Kidney (tissue), 14 donors: ENCODE data around the gene FKBP2. TPM values are rescaled to one million over a fixed set of nuclear protein-coding genes. Genes with fewer than 3 reads are reported as not detected.

ENCODE experiments used
- DNase-seq, 5 donors: peaks; one replicate each; pipeline ENCODE4 v3.0.0-alpha.2; 2013 to 2020
- FAIRE-seq: peaks from 2 replicates; lab custom pipeline; 2012; peaks lifted over from hg19 to GRCh38; lab: Jason Lieb, UNC
- H3K27ac ChIP-seq, 2 donors: one replicate each; pipeline ENCODE4 v1.7.0; 2013; ENCODE audit warnings: low read depth in 2 of 2, low read length in 2 of 2, inconsistent platforms in 1 of 2
- H3K27me3 ChIP-seq: one replicate; pipeline ENCODE4 v1.7.1; 2013; ENCODE audit warnings: low read length, inconsistent platforms; ENCODE audit not compliant: control insufficient read depth, insufficient read depth
- H3K36me3 ChIP-seq, 3 donors: one replicate each; pipeline versions ENCODE4 v1.7.0 to v1.7.1; 2013; ENCODE audit warnings: low read length in 3 of 3, control low read depth in 1 of 3, inconsistent platforms in 1 of 3; ENCODE audit not compliant: insufficient read depth in 3 of 3, control insufficient read depth in 2 of 3
- H3K4me1 ChIP-seq, 3 donors: one replicate each; pipeline versions ENCODE4 v1.7.0 to v1.7.1; 2013; ENCODE audit warnings: low read length in 3 of 3, inconsistent platforms in 1 of 3, low read depth in 1 of 3; ENCODE audit not compliant: control insufficient read depth in 2 of 3, insufficient read depth in 2 of 3
- H3K4me3 ChIP-seq, 3 donors: one replicate each; pipeline versions ENCODE4 v1.7.0 to v1.8.1; 2013; ENCODE audit warnings: low read length in 3 of 3, control low read depth in 1 of 3, inconsistent platforms in 1 of 3
- H3K9ac ChIP-seq, 3 donors: one replicate each; pipeline versions ENCODE4 v1.7.0 to v1.7.1; 2013; ENCODE audit warnings: low read length in 3 of 3, control low read depth in 1 of 3, inconsistent platforms in 1 of 3
- H3K9me3 ChIP-seq, 3 donors: one replicate each; pipeline versions ENCODE4 v1.7.0 to v1.7.1; 2013; ENCODE audit warnings: low read length in 3 of 3, control low read depth in 1 of 3, inconsistent platforms in 1 of 3; ENCODE audit not compliant: control insufficient read depth in 2 of 3, insufficient read depth in 1 of 3
- intact Hi-C: fragments of 100-400 bp; cut with DNase I; formaldehyde crosslinking; loops from one replicate; pipeline ENCODE4 v1.11.1; 2022
- polyA plus RNA-seq: library from polyadenylated mRNA; stranded (reverse); fragments of 350-450 nt; fragmentation: Illumina TruSeq; extraction: RNeasy Lipid Tissue Mini Kit (QIAGEN cat#74804); gene quantifications from one replicate; pipeline ENCODE4 v1.2.3, GENCODE V29; 2014; ENCODE audit warnings: low read depth, low replicate concordance; ENCODE audit not compliant: insufficient read depth
- total RNA-seq: library from RNA; stranded (reverse); fragmentation: NEBNext Ultra II Directional; extraction: Animal tissue kit (Norgen Biotek cat#: 25700); gene quantifications from one replicate; pipeline ENCODE4 v1.2.1, GENCODE V29; 2021
- TF ChIP-seq, protein P1 (sequence below): IDR thresholded peaks from 3 replicates; pipeline ENCODE4 v1.5.1; 2012; ENCODE audit warnings: mild to moderate bottlenecking, moderate library complexity, borderline replicate concordance; ENCODE audit not compliant: insufficient read depth; ENCODE audit errors: extremely low read depth
- donor health status: control.
- donor health status: control.
- donor health status: control.
- donor health status: control.
- donor health status: control.
- donor health status: DM: yes; HTN: yes; CAD: no.
- donor health status: Normal renal cell carcinoma (clear cell type).

Gene FKBP2
- total and polyA plus RNA-seq, 2 donors from 2014 or later = 76.0 to 411 TPM

DNA sequence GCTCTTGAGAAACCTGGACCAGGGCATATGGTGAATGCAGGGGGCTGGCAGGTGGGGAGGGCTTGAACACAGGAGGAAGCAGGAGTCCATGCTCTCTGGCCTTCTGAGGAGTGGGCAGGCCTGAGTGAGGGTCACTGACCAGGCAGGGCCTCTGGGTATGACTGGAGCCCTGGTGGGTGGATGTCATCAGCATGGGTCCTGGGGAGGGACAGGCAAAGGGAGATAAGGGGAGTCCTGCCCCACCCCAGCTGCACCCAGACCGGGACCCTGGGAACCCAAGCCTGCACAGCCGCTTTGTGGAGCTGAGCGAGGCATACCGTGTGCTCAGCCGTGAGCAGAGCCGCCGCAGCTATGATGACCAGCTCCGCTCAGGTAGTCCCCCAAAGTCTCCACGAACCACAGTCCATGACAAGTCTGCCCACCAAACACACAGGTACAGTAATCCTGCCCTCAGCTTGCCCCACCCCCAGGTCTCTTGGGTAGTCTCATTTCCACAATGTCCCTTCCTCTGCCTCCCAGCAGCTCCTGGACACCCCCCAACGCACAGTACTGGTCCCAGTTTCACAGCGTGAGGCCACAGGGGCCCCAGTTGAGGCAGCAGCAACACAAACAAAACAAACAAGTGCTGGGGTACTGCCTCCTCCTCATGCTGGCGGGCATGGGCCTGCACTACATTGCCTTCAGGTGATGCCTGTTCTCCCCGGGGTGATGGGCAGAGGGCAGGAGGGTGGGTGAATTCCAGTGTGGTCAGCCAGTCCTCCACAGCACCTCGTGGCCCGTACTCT is 8.5 kb upstream of the FKBP2 start:
- TF ChIP-seq, protein P1, sequence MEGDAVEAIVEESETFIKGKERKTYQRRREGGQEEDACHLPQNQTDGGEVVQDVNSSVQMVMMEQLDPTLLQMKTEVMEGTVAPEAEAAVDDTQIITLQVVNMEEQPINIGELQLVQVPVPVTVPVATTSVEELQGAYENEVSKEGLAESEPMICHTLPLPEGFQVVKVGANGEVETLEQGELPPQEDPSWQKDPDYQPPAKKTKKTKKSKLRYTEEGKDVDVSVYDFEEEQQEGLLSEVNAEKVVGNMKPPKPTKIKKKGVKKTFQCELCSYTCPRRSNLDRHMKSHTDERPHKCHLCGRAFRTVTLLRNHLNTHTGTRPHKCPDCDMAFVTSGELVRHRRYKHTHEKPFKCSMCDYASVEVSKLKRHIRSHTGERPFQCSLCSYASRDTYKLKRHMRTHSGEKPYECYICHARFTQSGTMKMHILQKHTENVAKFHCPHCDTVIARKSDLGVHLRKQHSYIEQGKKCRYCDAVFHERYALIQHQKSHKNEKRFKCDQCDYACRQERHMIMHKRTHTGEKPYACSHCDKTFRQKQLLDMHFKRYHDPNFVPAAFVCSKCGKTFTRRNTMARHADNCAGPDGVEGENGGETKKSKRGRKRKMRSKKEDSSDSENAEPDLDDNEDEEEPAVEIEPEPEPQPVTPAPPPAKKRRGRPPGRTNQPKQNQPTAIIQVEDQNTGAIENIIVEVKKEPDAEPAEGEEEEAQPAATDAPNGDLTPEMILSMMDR = no peak
- DNase-seq (peak in 1 of 5 donors; percentile 73), FAIRE-seq (no peak)
- Histone ChIP-seq H3K36me3 (no peaks in the 10 kb centered on the region), H3K9ac (no peak overlapping the region), H3K27ac (peak overlapping the region in 1 of 2 donors; percentile 22), H3K27me3 (no peaks in the 10 kb centered on the region), H3K4me3 (no peak overlapping the region), H3K4me1 (peaks cover 0 to 32% (median 26%) of the 10 kb centered on the region in 3 donors), H3K9me3 (no peaks in the 10 kb centered on the region)
- intact Hi-C loops = no loop called here

- intact Hi-C loops = no loop called here
- peaks cover 0 to 29% (median 27%) of the 10 kb centered on the region in 3 donors for H3K4me1 ChIP-seq
- H3K4me3 ChIP-seq = no peak overlapping the region
- TF ChIP-seq, protein P1 = no peak
- no peak for DNase-seq
- H3K27ac ChIP-seq = peak overlapping the region in 1 of 2 donors; percentile 22
- H3K27me3 ChIP-seq = no peaks in the 10 kb centered on the region
- H3K9me3 ChIP-seq = no peaks in the 10 kb centered on the region
- no peak overlapping the region for H3K9ac ChIP-seq
- no peak for FAIRE-seq
- H3K36me3 ChIP-seq = peaks cover 0 to 4% (median 1%) of the 10 kb centered on the region in 3 donors
Measured at GRCh38 chr11:64232967-64233315, 8.0 kb upstream of the FKBP2 start.

- no peaks in the 10 kb centered on the region for H3K27me3 ChIP-seq
- DNase-seq = peak; percentile 67 to 92 (median 84)
- TF ChIP-seq, protein P1 = no peak
- peak within 1 kb of the TSS; percentile 56 to 70 (median 62) for H3K4me3 ChIP-seq
- H3K4me1 ChIP-seq = peaks cover 0 to 35% (median 31%) of the 10 kb centered on the region in 3 donors
- H3K27ac ChIP-seq = peak within 1 kb of the TSS; percentile 86
- peaks cover 0 to 9% (median 8%) of the 10 kb centered on the region in 3 donors for H3K36me3 ChIP-seq
- peak within 1 kb of the TSS; percentile 10 to 81 (median 71) for H3K9ac ChIP-seq
- intact Hi-C loops = no loop called here
- no peak for FAIRE-seq
- H3K9me3 ChIP-seq = no peaks in the 10 kb centered on the region
Measured at GRCh38 chr11:64233913-64234586, 6.8 kb upstream of the FKBP2 start, which contains the start of gene VEGFB. VEGFB (plus strand) TSS chr11:64234584; CDS start chr11:64234834, 250 bp downstream.
